ENCODE measurements around the gene NPAS3.
A peak's percentile ranks its signal among the peaks of the same experiment; 100 is the strongest.

NPAS3 gene

GRCh38 chr14:33548606-33549005 is 609.9 kb downstream of the NPAS3 start:
- peaks cover 3% of the 10 kb centered on the region for H3K9me3 Mint-ChIP-seq
- H3K4me1 Mint-ChIP-seq, result no peaks in the 10 kb centered on the region
- DNase-seq (no peak), ATAC-seq (no peak)
- H3K36me3 Mint-ChIP-seq (ENCODE audit: low read depth), result no peaks in the 10 kb centered on the region
- no peak overlapping the region for H3K4me3 Mint-ChIP-seq
- H3K27me3 Mint-ChIP-seq, result peaks cover 1% of the 10 kb centered on the region
- H3K27ac Mint-ChIP-seq, result no peak overlapping the region

DNA sequence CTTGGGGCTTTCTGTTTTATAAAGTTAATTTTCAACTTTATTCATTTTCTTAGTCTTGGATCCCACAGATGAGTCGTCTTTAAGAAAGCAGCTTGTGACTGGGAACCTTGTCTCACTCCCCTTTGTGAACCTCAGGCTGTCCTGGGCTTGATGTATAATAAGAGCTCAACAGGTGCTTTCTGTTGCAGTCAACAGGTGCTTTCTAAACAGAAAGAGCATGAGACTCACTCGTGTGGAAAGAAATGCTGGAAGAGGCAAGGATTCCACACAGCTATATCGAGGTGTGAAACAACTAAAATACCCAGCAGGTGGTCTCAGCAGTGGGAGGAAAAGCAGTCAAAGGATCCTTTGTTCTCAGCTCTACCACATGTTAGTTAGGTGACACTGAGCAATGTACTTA is 613.3 kb downstream of the NPAS3 start:
- no peak for ATAC-seq
- peaks cover 3% of the 10 kb centered on the region for H3K9me3 Mint-ChIP-seq

DNA sequence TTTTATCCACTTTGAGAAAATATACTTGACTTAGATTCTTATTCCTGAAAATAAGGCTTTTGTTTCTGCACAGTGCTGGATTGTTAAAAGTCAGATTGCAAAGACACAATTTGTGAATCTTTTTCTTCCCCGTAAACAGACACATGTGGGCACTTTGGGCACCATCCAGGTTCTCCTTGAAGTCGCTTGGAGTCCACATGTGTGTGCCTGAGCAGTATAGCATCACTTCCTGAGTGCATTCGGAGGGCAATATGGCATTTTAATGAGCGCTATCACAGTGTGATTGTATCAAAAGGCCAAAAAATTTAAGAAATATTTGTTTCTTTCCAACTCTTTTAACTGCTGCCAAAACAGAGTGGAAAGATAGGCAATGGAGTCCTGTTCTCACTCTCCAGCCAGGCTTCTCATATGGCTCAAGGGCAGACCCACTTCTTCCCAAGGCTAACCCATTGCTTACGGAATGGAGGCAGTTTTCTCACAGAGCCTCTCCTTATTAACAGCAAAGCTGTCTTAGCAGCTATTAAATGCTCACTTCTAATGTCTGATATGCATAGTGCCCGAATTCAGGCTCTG is 615.1 kb downstream of the NPAS3 start:
- H3K9me3 Mint-ChIP-seq, result no peaks in the 10 kb centered on the region

More for the DNA sequence above, 613.3 kb downstream of the NPAS3 start:
- Mint-ChIP-seq H3K4me3 (no peak overlapping the region), H3K27ac (no peak overlapping the region), H3K4me1 (no peaks in the 10 kb centered on the region), H3K36me3 (ENCODE audit: low read depth) (no peaks in the 10 kb centered on the region), H3K27me3 (peaks cover 1% of the 10 kb centered on the region)
- no peak for DNase-seq

GRCh38 chr14:33554988-33555387 is 616.3 kb downstream of the NPAS3 start:
- Mint-ChIP-seq H3K36me3 (ENCODE audit: low read depth) (no peaks in the 10 kb centered on the region), H3K4me3 (no peak overlapping the region), H3K4me1 (no peaks in the 10 kb centered on the region), H3K27me3 (peaks cover 1% of the 10 kb centered on the region), H3K27ac (no peak overlapping the region), H3K9me3 (no peaks in the 10 kb centered on the region)
- ATAC-seq (no peak), DNase-seq (no peak)

More for the DNA sequence above, 615.1 kb downstream of the NPAS3 start:
- Mint-ChIP-seq H3K4me3 (no peak overlapping the region), H3K27ac (no peak overlapping the region), H3K27me3 (peaks cover 1% of the 10 kb centered on the region), H3K4me1 (no peaks in the 10 kb centered on the region), H3K36me3 (ENCODE audit: low read depth) (no peaks in the 10 kb centered on the region)
- no peak for DNase-seq
- ATAC-seq, result no peak

- no peaks in the 10 kb centered on the region for H3K9me3 Mint-ChIP-seq
- peaks cover 1% of the 10 kb centered on the region for H3K27me3 Mint-ChIP-seq
- ATAC-seq, result no peak
- no peaks in the 10 kb centered on the region for H3K36me3 Mint-ChIP-seq (ENCODE audit: low read depth)
- DNase-seq, result no peak
- no peak overlapping the region for H3K4me3 Mint-ChIP-seq
- H3K4me1 Mint-ChIP-seq, result no peaks in the 10 kb centered on the region
- no peak overlapping the region for H3K27ac Mint-ChIP-seq
These were observed 617.2 kb downstream of the NPAS3 start for GRCh38 chr14:33555710-33556350.

DNA sequence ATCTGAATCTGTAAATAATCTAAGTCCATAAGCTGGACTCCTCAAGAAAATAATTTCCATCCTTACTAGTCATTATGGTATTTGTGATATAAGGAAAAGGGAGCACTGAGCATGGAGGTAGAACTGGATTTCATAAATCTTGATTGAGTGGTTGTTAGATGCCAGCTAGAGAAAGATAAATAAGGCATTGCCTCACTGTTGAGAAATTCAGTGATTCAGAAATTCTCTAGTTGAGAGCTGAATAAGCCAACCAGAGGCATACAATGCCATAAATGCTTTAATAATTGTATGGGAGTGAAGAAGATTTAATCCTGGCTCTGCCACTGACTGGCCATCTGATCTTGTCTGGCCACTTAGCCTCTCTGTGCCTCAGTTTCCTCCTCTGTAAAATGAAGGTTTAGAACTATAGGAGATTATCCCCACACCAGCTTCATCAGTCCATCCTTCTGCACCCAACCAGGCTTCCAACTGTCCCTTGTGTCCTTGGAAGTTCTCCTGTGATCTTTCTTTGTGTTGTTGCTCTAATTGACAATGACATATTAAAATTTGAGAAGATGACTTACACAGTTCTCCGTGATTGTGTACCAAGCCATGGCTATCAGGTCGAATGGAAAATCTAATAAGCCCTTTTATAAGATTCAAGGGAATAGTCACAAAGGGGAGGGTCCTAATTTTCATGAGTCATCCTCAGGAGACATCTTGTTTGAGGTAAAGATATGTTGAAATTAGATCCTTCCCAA is 617.9 kb downstream of the NPAS3 start:
- Mint-ChIP-seq H3K4me3 (no peak overlapping the region), H3K36me3 (ENCODE audit: low read depth) (no peaks in the 10 kb centered on the region), H3K27me3 (peaks cover 1% of the 10 kb centered on the region), H3K4me1 (no peaks in the 10 kb centered on the region), H3K27ac (no peak overlapping the region), H3K9me3 (no peaks in the 10 kb centered on the region)
- ATAC-seq, result no peak
- DNase-seq, result no peak

- Mint-ChIP-seq H3K36me3 (ENCODE audit: low read depth) (no peaks in the 10 kb centered on the region), H3K4me1 (no peaks in the 10 kb centered on the region), H3K27me3 (no peaks in the 10 kb centered on the region), H3K4me3 (no peak overlapping the region), H3K9me3 (no peaks in the 10 kb centered on the region), H3K27ac (no peak overlapping the region)
- ATAC-seq (no peak), DNase-seq (no peak)
These were observed 622.2 kb downstream of the NPAS3 start for GRCh38 chr14:33560718-33561431.

DNA sequence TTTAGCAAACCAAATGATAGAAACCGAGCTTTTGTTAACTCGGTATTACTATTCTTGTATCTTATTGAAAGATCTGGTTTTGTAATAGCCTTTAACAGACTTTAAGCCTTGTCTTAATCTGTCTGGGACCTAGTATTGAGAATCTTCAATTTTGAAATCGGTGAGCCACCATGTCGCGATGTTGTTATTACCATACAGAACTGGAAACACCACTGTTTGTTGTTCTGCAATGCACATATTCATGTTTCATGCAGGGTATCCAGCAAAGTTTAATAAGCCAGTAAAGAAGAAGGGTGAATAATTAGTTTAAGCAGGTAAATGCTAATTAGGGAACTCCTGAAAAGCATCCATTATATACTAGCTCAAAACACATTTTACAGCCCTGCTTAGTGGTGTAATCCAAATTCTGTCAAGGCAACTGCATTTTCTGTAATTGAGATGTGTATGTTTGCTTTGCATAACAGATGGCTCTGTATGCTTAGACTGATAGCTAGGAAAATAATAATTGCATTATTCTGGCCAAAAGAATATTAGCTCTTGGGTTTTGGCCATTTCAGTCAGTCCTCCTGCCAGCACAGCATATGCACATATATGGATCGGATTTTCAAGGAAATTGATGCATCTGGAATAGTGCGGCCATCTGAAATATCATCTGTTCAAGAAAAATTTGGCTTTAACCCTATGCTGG is 623.0 kb downstream of the NPAS3 start:
- H3K4me1 Mint-ChIP-seq, result no peaks in the 10 kb centered on the region
- H3K27ac Mint-ChIP-seq, result no peak overlapping the region
- no peaks in the 10 kb centered on the region for H3K36me3 Mint-ChIP-seq (ENCODE audit: low read depth)
- ATAC-seq (no peak), DNase-seq (no peak)
- H3K4me3 Mint-ChIP-seq, result no peak overlapping the region
- no peaks in the 10 kb centered on the region for H3K27me3 Mint-ChIP-seq
- H3K9me3 Mint-ChIP-seq, result no peaks in the 10 kb centered on the region

DNA sequence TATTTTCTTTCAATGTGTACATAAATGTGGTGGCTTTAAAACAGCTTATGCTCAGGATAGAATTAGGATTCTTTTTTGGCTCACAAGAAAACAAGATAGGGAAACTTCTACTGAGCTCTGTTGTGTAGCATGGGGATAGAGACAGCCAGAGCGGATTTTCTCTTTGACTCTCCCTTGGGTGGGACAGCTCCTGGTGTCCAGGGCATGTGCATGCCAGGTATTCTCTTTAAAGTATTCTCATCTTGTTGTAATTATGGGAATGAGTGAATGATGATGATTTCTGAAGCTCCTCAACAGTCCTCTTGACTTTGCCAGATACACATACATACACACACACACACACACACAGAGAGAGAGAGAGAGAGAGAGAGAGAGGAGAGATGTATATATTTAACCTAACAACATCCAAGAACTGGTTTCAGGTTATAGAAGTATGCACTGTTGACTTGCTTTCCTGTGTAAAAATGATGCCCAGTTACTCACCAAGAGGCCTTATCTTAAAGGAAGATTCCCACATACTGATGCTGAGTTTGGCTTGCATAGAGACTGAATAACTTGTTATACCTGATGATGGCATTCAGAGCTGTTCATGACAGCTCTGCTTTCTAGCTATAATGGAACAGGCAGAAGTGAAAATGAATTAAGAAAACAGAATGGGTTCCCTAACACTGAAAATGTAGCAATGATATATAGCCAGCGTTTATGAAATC is 624.7 kb downstream of the NPAS3 start:
- Mint-ChIP-seq H3K9me3 (no peaks in the 10 kb centered on the region), H3K27ac (no peak overlapping the region), H3K36me3 (ENCODE audit: low read depth) (no peaks in the 10 kb centered on the region), H3K4me3 (no peak overlapping the region), H3K27me3 (no peaks in the 10 kb centered on the region), H3K4me1 (no peaks in the 10 kb centered on the region)
- DNase-seq (no peak), ATAC-seq (no peak)

DNA sequence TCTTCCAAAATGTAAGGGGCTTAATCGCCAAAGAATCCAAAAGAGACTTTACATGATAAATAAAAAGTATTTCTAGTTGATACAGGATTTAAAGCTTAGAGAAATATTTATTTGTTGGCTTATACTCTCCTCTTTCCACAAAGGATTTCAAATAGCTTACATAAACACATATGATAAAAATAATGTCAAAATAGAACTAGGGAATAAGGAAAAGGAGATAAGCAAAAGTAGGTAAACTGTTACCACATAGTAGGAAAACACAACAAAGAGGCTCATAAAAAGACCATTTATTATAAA is 625.2 kb downstream of the NPAS3 start:
- Mint-ChIP-seq H3K27me3 (no peaks in the 10 kb centered on the region), H3K36me3 (ENCODE audit: low read depth) (no peaks in the 10 kb centered on the region), H3K4me3 (no peak overlapping the region), H3K9me3 (no peaks in the 10 kb centered on the region), H3K27ac (no peak overlapping the region), H3K4me1 (no peaks in the 10 kb centered on the region)
- ATAC-seq, result no peak
- DNase-seq, result no peak

- DNase-seq, result no peak
- Mint-ChIP-seq H3K36me3 (ENCODE audit: low read depth) (no peaks in the 10 kb centered on the region), H3K27ac (no peak overlapping the region), H3K4me3 (no peak overlapping the region), H3K9me3 (no peaks in the 10 kb centered on the region), H3K27me3 (no peaks in the 10 kb centered on the region), H3K4me1 (no peaks in the 10 kb centered on the region)
- ATAC-seq, result peak; percentile 36
These were observed 626.3 kb downstream of the NPAS3 start for GRCh38 chr14:33564774-33565630.

GRCh38 chr14:33566082-33566481 is 627.4 kb downstream of the NPAS3 start:
- Mint-ChIP-seq H3K27me3 (no peaks in the 10 kb centered on the region), H3K4me1 (no peaks in the 10 kb centered on the region), H3K4me3 (no peak overlapping the region), H3K9me3 (no peaks in the 10 kb centered on the region), H3K27ac (no peak overlapping the region), H3K36me3 (ENCODE audit: low read depth) (no peaks in the 10 kb centered on the region)
- DNase-seq (no peak), ATAC-seq (no peak)

DNA sequence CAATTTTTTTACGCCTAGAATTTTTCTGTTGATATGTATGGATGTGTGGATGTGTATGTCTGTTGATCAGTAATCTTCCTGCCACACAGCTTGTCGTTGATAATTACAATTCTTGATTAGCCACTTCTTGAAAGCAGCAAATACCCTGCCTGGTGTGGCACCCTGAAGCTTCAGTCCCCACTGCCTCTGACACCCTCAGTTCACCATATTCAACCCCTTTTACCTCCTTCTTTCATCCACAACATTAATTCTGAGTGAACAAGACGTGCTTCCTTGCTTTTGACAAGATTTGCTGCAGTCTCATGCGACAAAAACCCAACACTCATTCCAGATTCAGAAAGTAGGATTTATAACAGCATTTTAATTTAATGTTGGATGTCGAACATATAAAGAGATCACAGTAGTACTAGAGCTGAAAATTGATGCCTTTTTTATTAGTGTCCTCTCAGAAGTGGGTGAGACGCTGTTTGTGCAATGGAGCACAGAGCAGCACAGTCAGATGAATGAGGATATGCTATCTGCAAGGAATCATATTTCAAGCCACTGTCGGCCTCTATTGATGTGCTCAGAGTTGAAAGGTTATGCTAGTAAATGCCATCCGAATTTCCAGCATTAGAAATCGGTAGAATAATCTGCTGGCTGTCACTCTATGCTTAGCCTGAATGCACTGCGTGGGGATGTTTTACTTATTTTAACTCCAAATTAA is 628.5 kb downstream of the NPAS3 start:
- no peak overlapping the region for H3K27ac Mint-ChIP-seq
- no peaks in the 10 kb centered on the region for H3K9me3 Mint-ChIP-seq
- H3K4me3 Mint-ChIP-seq, result no peak overlapping the region
- H3K36me3 Mint-ChIP-seq (ENCODE audit: low read depth), result no peaks in the 10 kb centered on the region
- no peak for DNase-seq
- ATAC-seq, result no peak
- no peaks in the 10 kb centered on the region for H3K4me1 Mint-ChIP-seq
- no peaks in the 10 kb centered on the region for H3K27me3 Mint-ChIP-seq
